Left lobe of liver (tissue), 2 donors: Measurements from ENCODE around the gene NTF3. TPM values are rescaled to one million over a fixed set of nuclear protein-coding genes. Genes with fewer than 3 reads are reported as not detected.

ENCODE experiments used
- ATAC-seq: fragments of 200-7000 bp; cut with Tn5 transposase; one replicate; pipeline ENCODE4 v1.9.1; 2020; ENCODE audit warnings: mild to moderate bottlenecking, moderate library complexity
- DNase-seq: peaks from one replicate; pipeline ENCODE4 v3.0.0-alpha.2; 2020; ENCODE audit warnings: low spot score
- total RNA-seq: library from RNA; stranded (reverse); gene quantifications from one replicate; pipeline ENCODE4 v1.2.1, GENCODE V29; 2021
- donor health status: DM: no; HTN: no; CAD: no; lungs with moderate emphysema.
- donor health status: DM: no; HTN: yes; CAD: no.

The NTF3 gene
- total RNA-seq, result 4.6 TPM

- ATAC-seq, result peak; percentile 66
- DNase-seq, result no peak
Observed at GRCh38 chr12:5432011-5432400, at the start of gene NTF3. TSS of gene NTF3 (plus strand) at chr12:5432108. CDS start at chr12:5432325, 217 bp downstream.

GRCh38 chr12:5384015-5384414, 47.9 kb upstream of the NTF3 start:
- DNase-seq (no peak), ATAC-seq (no peak)

GRCh38 chr12:5388581-5389535, 43.0 kb upstream of the NTF3 start:
- no peak for DNase-seq
- no peak for ATAC-seq

- DNase-seq (no peak), ATAC-seq (no peak)
Observed at GRCh38 chr12:5390174-5390799, 41.6 kb upstream of the NTF3 start.

- ATAC-seq, result no peak
- DNase-seq, result no peak
Observed at GRCh38 chr12:5391653-5392052, 40.3 kb upstream of the NTF3 start.

GRCh38 chr12:5392961-5393360, 38.9 kb upstream of the NTF3 start:
- ATAC-seq (no peak), DNase-seq (no peak)

GRCh38 chr12:5395443-5396271, 36.3 kb upstream of the NTF3 start:
- no peak for ATAC-seq
- no peak for DNase-seq

- DNase-seq, result no peak
Observed at GRCh38 chr12:5396541-5396940, 35.4 kb upstream of the NTF3 start.

GRCh38 chr12:5399266-5399665, 32.6 kb upstream of the NTF3 start:
- ATAC-seq, result no peak
- no peak for DNase-seq

More at GRCh38 chr12:5396541-5396940, 35.4 kb upstream of the NTF3 start:
- no peak for ATAC-seq

- DNase-seq (no peak), ATAC-seq (no peak)
Observed at GRCh38 chr12:5402009-5402935, 29.6 kb upstream of the NTF3 start.

- ATAC-seq (no peak), DNase-seq (no peak)
Observed at GRCh38 chr12:5403411-5403810, 28.5 kb upstream of the NTF3 start.

- DNase-seq (no peak), ATAC-seq (no peak)
Observed at GRCh38 chr12:5407034-5407856, 24.7 kb upstream of the NTF3 start.

- ATAC-seq, result no peak
- DNase-seq, result no peak
Observed at GRCh38 chr12:5409619-5410018, 22.3 kb upstream of the NTF3 start.

- DNase-seq (no peak), ATAC-seq (no peak)
Observed at GRCh38 chr12:5416571-5416970, 15.3 kb upstream of the NTF3 start.

- DNase-seq (no peak), ATAC-seq (no peak)
Observed at GRCh38 chr12:5417500-5417899, 14.4 kb upstream of the NTF3 start.

GRCh38 chr12:5428332-5429221, 3.3 kb upstream of the NTF3 start:
- ATAC-seq (peak; percentile 21), DNase-seq (no peak)

- no peak for DNase-seq
Observed at GRCh38 chr12:5429741-5430557, 2.0 kb upstream of the NTF3 start.

More at GRCh38 chr12:5429741-5430557, 2.0 kb upstream of the NTF3 start:
- ATAC-seq, result no peak
